ENCODE data around the gene KTN1.

Gene KTN1

DNA sequence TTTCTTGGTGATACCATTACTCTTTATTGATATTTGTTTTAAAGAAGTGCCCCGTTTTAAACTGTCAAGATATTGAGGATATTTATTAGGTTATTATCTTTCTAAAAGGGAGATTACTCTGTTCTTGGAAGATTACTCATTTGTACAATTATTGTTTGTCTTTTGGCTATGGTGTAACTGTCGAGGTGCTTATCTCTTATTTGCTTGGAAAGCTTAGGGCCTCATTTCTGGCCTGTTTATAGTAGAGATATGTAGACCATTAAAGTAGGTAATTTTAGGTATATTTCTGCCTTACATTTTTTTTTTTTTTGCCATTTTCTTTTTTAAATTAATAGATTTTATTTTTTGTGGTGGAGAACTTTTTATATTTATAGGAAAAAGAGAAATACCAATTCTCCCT lies 74.2 kb downstream of the KTN1 start:
- DNase-seq (ENCODE audit: low read depth): no peak
- TF ChIP-seq, protein P1, sequence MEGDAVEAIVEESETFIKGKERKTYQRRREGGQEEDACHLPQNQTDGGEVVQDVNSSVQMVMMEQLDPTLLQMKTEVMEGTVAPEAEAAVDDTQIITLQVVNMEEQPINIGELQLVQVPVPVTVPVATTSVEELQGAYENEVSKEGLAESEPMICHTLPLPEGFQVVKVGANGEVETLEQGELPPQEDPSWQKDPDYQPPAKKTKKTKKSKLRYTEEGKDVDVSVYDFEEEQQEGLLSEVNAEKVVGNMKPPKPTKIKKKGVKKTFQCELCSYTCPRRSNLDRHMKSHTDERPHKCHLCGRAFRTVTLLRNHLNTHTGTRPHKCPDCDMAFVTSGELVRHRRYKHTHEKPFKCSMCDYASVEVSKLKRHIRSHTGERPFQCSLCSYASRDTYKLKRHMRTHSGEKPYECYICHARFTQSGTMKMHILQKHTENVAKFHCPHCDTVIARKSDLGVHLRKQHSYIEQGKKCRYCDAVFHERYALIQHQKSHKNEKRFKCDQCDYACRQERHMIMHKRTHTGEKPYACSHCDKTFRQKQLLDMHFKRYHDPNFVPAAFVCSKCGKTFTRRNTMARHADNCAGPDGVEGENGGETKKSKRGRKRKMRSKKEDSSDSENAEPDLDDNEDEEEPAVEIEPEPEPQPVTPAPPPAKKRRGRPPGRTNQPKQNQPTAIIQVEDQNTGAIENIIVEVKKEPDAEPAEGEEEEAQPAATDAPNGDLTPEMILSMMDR (IDR thresholded peaks at IDR 0.05; ENCODE audit: insufficient read depth, low read depth, low read length, missing control alignments): no peak
- H3K4me3 ChIP-seq (ENCODE audit: low read depth, low read length): no peak overlapping the region

DNA sequence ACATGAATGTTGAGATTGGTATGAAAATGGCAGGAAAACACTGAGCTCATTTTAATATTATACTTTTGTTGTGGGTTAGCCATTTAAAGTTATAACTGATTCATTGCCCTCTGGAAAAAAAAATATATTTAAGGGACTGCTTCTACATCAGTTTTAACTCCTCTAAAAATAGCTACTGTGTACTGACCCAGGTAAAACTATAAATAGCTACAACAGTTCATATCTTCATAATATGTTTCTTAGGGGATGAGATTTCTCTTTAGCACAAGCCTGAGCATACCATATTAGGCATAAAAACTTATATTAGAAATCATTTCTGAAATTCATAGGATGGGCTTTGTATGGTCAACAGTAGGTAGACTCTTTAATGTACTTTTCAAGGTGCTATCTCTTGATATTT lies 81.0 kb downstream of the KTN1 start:
- TF ChIP-seq, protein P1 (IDR thresholded peaks at IDR 0.05; ENCODE audit: insufficient read depth, low read depth, low read length, missing control alignments): no peak
- DNase-seq (ENCODE audit: low read depth): no peak
- no peak overlapping the region for H3K4me3 ChIP-seq (ENCODE audit: low read depth, low read length)

DNA sequence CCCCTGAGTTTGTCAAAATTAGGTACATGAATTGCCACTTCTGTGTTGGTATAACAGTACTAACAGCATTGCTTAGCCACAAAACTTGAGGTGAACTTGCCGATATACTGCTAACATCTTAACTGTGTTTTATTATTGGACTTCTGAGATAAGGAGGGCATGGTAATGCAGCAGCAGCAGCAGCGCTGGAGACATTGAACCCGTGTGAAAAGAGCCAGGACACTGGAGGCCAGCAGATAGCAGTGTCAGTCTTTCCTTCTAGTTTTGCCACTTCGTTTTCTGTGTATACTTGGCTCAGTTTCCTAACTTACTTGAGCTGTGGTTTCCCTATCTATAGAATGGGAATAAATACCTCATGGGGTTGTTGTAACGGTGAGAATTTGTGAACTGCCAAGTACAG lies 82.7 kb downstream of the KTN1 start:
- TF ChIP-seq, protein P1 (IDR thresholded peaks at IDR 0.05; ENCODE audit: insufficient read depth, low read depth, low read length, missing control alignments): no peak
- no peak for DNase-seq (ENCODE audit: low read depth)
- H3K4me3 ChIP-seq (ENCODE audit: low read depth, low read length): no peak overlapping the region

DNA sequence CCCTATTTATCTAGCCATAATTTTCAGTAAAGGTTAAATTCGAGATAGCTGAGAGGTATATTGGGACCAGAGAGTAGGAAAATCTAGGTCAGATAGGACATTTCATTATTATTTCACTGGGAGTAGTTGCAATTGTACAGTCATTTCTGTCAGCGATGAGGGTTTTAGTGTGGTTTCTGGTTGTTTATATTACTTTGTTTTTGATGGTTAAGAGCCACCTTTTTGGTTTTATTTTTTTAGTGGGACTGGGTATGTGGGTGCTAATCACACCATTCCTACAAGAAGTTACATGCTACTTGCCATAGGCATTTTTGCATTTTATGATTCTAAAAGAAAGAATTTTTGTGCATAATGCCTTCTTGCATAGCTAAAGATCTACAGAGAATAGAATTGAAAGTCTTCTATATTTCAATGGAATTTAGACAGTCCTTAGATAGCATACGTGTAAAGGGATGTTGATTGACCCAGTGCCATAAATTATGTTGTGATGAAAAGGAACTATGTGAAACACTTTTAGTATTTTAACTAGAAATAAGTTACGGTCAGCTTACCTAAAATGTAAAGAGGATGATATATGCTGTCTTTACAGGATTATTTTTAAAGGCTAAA lies 85.2 kb downstream of the KTN1 start:
- DNase-seq (ENCODE audit: low read depth): peak; percentile 33
- TF ChIP-seq, protein P1 (IDR thresholded peaks at IDR 0.05; ENCODE audit: insufficient read depth, low read depth, low read length, missing control alignments): no peak
- no peak overlapping the region for H3K4me3 ChIP-seq (ENCODE audit: low read depth, low read length)

DNA sequence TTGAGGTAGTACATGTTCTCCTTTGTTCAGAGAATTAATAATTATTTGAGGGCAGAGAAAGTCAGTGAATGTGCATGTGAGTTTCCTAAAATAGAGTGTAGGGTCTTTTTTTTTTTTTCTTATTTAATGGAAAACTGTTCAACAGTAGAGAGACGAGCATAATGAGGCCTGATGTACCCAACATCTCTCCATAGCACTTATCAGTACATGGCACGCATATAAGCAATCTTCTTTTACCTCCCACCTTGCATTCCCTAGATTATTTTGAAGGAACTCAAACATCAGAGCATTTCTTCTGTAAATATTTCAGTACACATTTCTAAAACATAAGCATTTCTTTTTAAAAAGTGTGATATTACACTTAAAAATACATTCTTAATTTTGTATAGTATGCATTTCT lies 87.8 kb downstream of the KTN1 start:
- no peak for DNase-seq (ENCODE audit: low read depth)

DNA sequence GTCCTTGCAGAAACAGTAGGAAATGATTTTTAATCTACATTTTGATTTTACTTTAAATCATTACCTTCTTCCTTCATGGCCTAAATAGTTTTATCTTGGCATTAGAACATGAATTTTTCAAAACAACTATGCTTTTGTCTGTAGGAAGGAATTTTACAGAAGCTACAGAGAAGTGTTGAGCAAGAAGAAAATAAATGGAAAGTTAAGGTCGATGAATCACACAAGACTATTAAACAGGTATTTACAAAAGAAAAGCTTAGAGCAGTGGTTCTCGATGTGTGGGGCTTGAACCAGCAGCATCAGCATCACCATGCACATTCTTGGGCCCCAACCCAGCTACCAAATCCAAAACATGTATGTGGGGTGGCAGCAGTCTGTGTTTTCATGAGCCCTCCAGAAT lies 91.6 kb downstream of the KTN1 start:
- DNase-seq (ENCODE audit: low read depth): no peak
- TF ChIP-seq, protein P1 (IDR thresholded peaks at IDR 0.05; ENCODE audit: insufficient read depth, low read depth, low read length, missing control alignments): no peak
- no peak overlapping the region for H3K4me3 ChIP-seq (ENCODE audit: low read depth, low read length)

More for the DNA sequence above, 87.8 kb downstream of the KTN1 start:
- TF ChIP-seq, protein P1 (IDR thresholded peaks at IDR 0.05; ENCODE audit: insufficient read depth, low read depth, low read length, missing control alignments): no peak
- no peak overlapping the region for H3K4me3 ChIP-seq (ENCODE audit: low read depth, low read length)

DNA sequence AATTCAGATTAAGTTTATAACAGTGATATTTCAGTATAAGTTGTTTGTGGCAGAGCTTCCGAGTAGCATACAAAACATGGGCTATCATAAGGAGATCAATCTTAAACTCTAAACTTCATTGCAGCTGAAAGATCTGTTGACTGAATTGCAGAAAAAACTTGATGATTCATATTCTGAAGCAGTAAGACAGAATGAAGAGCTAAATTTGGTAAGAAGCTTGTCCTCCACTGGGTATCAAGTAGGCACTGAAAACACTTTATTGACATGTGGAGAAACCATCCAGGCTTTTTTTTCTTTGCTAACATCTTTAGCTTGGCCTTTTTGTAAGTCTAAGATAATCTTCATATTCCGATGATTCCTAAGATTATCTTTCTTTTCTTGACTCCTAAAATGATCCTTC lies 93.0 kb downstream of the KTN1 start:
- no peak for DNase-seq (ENCODE audit: low read depth)
- TF ChIP-seq, protein P1 (IDR thresholded peaks at IDR 0.05; ENCODE audit: insufficient read depth, low read depth, low read length, missing control alignments): no peak

More for the DNA sequence above, 93.0 kb downstream of the KTN1 start:
- no peak overlapping the region for H3K4me3 ChIP-seq (ENCODE audit: low read depth, low read length)

All from GM12865 (cell line).